K562 (cell line): ENCODE measurements around the gene CACNG8. TPM values are rescaled to one million over a fixed set of nuclear protein-coding genes. Genes with fewer than 3 reads are reported as not detected.
A peak's percentile ranks its signal among the peaks of the same experiment; 100 is the strongest.

Experiments used
- ATAC-seq: fragments of 200-7000 bp; cut with Tn5 transposase; 3 replicates; pipeline ENCODE4 v1.9.1; 2020; ENCODE audit warnings: moderate library complexity
- BruUV-seq: library from RNA; stranded (reverse); fragments of 400-500 nt; replicated peaks from 2 replicates; lab custom pipeline; 2021; lab: Mats Ljungman, UMichigan
- CTCF ChIA-PET: fragments of 300-600 bp; formaldehyde crosslinking; extraction: SDS; loops from one replicate; lab custom pipeline; 2021; ENCODE audit warnings: low intra/inter-chr PET ratio; lab: Yijun Ruan, JAX
- POLR2A ChIA-PET: fragments of 300-600, 350-650 bp; sonication (Branson Sonifier 250); formaldehyde crosslinking; extraction: SDS; loops from one replicate; lab custom pipeline; 2021; ENCODE audit warnings: antibody characterized with exemption, inconsistent platforms; lab: Yijun Ruan, JAX
- DNase-seq, 4 experiments: peaks; one replicate each; pipeline versions ENCODE4 v3.0.0 to v3.0.0-alpha.2; 2011 to 2018; ENCODE audit warnings: low spot score in 3 of 4, mixed read lengths in 3 of 4; ENCODE audit errors: extremely low read depth in 1 of 4
- FAIRE-seq: peaks from 2 replicates; lab custom pipeline; 2011; peaks lifted over from hg19 to GRCh38; lab: Jason Lieb, UNC
- H2AFZ ChIP-seq: 2 replicates; pipeline ENCODE4 v1.6.0; 2011; ENCODE audit warnings: low read depth, low read length, control low read depth, inconsistent platforms
- H3K27ac ChIP-seq: fragments of 200-600 bp; 3 replicates; pipeline ENCODE4 v1.8.0; 2011; ENCODE audit warnings: low read depth, mild to moderate bottlenecking, control low read depth, inconsistent platforms, low read length, moderate library complexity, mixed read lengths; ENCODE audit errors: extremely low read depth
- H3K27me3 ChIP-seq, 2 experiments: fragments of 300-600 bp in 1 of 2; 2 replicates in 1 of 2; 3 replicates in 1 of 2; pipeline versions ENCODE4 v1.6.0 to v1.8.0; 2011; ENCODE audit warnings: inconsistent platforms in 2 of 2, low read length in 2 of 2, mild to moderate bottlenecking in 1 of 2, mixed read lengths in 1 of 2, moderate library complexity in 1 of 2; ENCODE audit not compliant: control insufficient read depth in 2 of 2, insufficient read depth in 2 of 2
- H3K36me3 ChIP-seq: fragments of 300-600 bp; 3 replicates; pipeline ENCODE4 v1.8.0; 2011; ENCODE audit warnings: mild to moderate bottlenecking, low read length, inconsistent platforms; ENCODE audit not compliant: control insufficient read depth, insufficient read depth
- H3K4me1 ChIP-seq, 2 experiments: fragments of 200-600 bp in 1 of 2; replicated peaks in 1 of 2; 2 replicates in 1 of 2; 3 replicates in 1 of 2; pipeline versions ENCODE4 v1.5.1 to v1.8.0; 2011; ENCODE audit warnings: inconsistent platforms in 2 of 2, low read length in 2 of 2, mild to moderate bottlenecking in 1 of 2, mixed read lengths in 1 of 2, moderate library complexity in 1 of 2; ENCODE audit not compliant: control insufficient read depth in 2 of 2, insufficient read depth in 2 of 2
- H3K4me2 ChIP-seq: 2 replicates; pipeline ENCODE4 v1.6.1; 2011; ENCODE audit warnings: low read length, control low read depth, inconsistent platforms, mixed read lengths; ENCODE audit not compliant: insufficient read depth
- H3K4me3 ChIP-seq: fragments of 200-600 bp; sonication (generic), shearing (Covaris generic); 2 replicates; pipeline ENCODE4 v1.5.1; 2016; ENCODE audit warnings: control low read depth, inconsistent platforms
- H3K79me2 ChIP-seq: fragments of 200-600 bp; 3 replicates; pipeline ENCODE4 v1.8.0; 2011; ENCODE audit warnings: low read length, inconsistent platforms; ENCODE audit not compliant: control insufficient read depth, insufficient read depth
- H3K9ac ChIP-seq, 2 experiments: 2 replicates each; pipeline versions ENCODE4 v1.6.0 to v1.6.1; 2011; ENCODE audit warnings: low read depth in 2 of 2, low read length in 2 of 2, control low read depth in 1 of 2, inconsistent platforms in 1 of 2, mild to moderate bottlenecking in 1 of 2, mixed read lengths in 1 of 2; ENCODE audit not compliant: insufficient read depth in 1 of 2
- H3K9me1 ChIP-seq: one replicate; pipeline ENCODE4 v1.6.0; 2011; ENCODE audit warnings: inconsistent platforms, mild to moderate bottlenecking, low read length, moderate library complexity; ENCODE audit not compliant: control insufficient read depth, insufficient read depth
- H3K9me3 ChIP-seq: replicated peaks from 2 replicates; pipeline ENCODE4 v1.5.1; 2011; ENCODE audit warnings: low read depth, low read length, inconsistent platforms; ENCODE audit not compliant: control insufficient read depth, insufficient read depth
- H4K20me1 ChIP-seq: replicated peaks from 2 replicates; pipeline ENCODE4 v1.6.1; 2011; ENCODE audit warnings: low read length, inconsistent platforms, mixed read lengths; ENCODE audit not compliant: control insufficient read depth, insufficient read depth
- HDAC1 ChIP-seq, 2 experiments: fragments of 450-650 bp; IDR thresholded peaks; 2 replicates each; pipeline ENCODE4 v1.6.1; 2016 to 2017; ENCODE audit warnings: inconsistent platforms in 1 of 2, mild to moderate bottlenecking in 1 of 2, moderate library complexity in 1 of 2
- MEF2D ChIP-seq: conservative IDR thresholded peaks from 2 replicates; pipeline ENCODE4 v1.6.1; 2016; ENCODE audit warnings: low read depth, missing genetic modification characterization, missing compliant biosample characterization
- NFIX ChIP-seq: fragments of 250-450 bp; sonication (Bioruptor Pico); IDR thresholded peaks from 2 replicates; pipeline ENCODE4 v1.4.0; 2020; ENCODE audit warnings: low read depth, mild to moderate bottlenecking, moderate library complexity
- PTBP1 ChIP-seq: fragments of 200-400 bp; formaldehyde crosslinking; IDR thresholded peaks from 2 replicates; pipeline ENCODE4 v1.6.1; 2017; ENCODE audit warnings: low read depth, low read length
- RAD21 ChIP-seq, 2 experiments: fragments of 250-450 bp in 1 of 2; fragments of 450-650 bp in 1 of 2; sonication (Bioruptor Pico) in 1 of 2; formaldehyde crosslinking in 1 of 2; IDR thresholded peaks in 1 of 2; conservative IDR thresholded peaks in 1 of 2; 2 replicates each; pipeline versions ENCODE4 v1.4.0 to v1.8.0; 2020 to 2022; ENCODE audit warnings: mild to moderate bottlenecking in 2 of 2, moderate library complexity in 1 of 2
- SMC3 ChIP-seq: conservative IDR thresholded peaks from 2 replicates; pipeline ENCODE4 v1.6.1; 2011; ENCODE audit warnings: low read depth, low read length, improper control_type of control experiment; ENCODE audit not compliant: insufficient read depth
- ZNF282 ChIP-seq: sonication (generic); formaldehyde crosslinking; IDR thresholded peaks from 2 replicates; pipeline ENCODE4 v1.8.1; 2023; ENCODE audit warnings: missing genetic modification reagents
- ZNF75A ChIP-seq: fragments of 450-650 bp; formaldehyde crosslinking; IDR thresholded peaks from 2 replicates; pipeline ENCODE4 v1.4.0; 2020; ENCODE audit warnings: mild to moderate bottlenecking
- WGBS: fragments of 100-300 bp; shearing (Covaris generic); methylation state at CpG from one replicate; pipeline ENCODE4 v1.1.6; 2016; ENCODE audit warnings: low coverage, mixed read lengths; ENCODE audit not compliant: insufficient coverage; ENCODE audit errors: missing lambda C conversion rate; 5-methylcytosine and 5-hydroxymethylcytosine counted together
- in situ Hi-C: fragments of 300-500 bp; cut with MboI; formaldehyde crosslinking; loops from 4 replicates; pipeline ENCODE4 v1.15.0; 2018; ENCODE audit warnings: inconsistent platforms, mixed read lengths
- intact Hi-C: fragments of 100-400 bp; cut with micrococcal nuclease; formaldehyde crosslinking; loops from 2 replicates; pipeline ENCODE4 v1.14.2; 2022
- polyA plus RNA-seq, 8 experiments: library from polyadenylated mRNA; depleted of rRNA in 4 of 8; stranded (reverse) in 5 of 8; unstranded in 3 of 8; fragments of >200 nt; fragmentation: Nextera tagmentation in 2 of 8; fragmentation: Illumina TruSeq in 1 of 8; extraction: Ambion mirVana in 2 of 8; extraction: Trizol in 1 of 8; gene quantifications; 2 replicates each; pipeline versions ENCODE4 v1.2.1 to v1.2.3, GENCODE V29; 2011 to 2014; ENCODE audit warnings: inconsistent platforms in 1 of 8, missing spikeins in 1 of 8
- total RNA-seq, 7 experiments: library from RNA; depleted of rRNA in 6 of 7; stranded (reverse); fragments of >200 nt in 6 of 7; fragmentation: Illumina TruSeq in 2 of 7; extraction: Trizol in 2 of 7; gene quantifications; 2 replicates each; pipeline versions ENCODE4 v1.2.1 to v1.2.3, GENCODE V29; 2011 to 2021; ENCODE audit warnings: low replicate concordance in 1 of 7
- TF ChIP-seq, protein P1 (sequence below), 3 experiments: IDR thresholded peaks in 2 of 3; conservative IDR thresholded peaks in 1 of 3; 2 replicates each; pipeline ENCODE4 v1.5.1; 2011 to 2012; ENCODE audit warnings: low read length in 3 of 3, mild to moderate bottlenecking in 3 of 3, control low read depth in 2 of 3, improper control_type of control experiment in 1 of 3, inconsistent platforms in 1 of 3, low read depth in 1 of 3, mixed read lengths in 1 of 3, moderate library complexity in 1 of 3; ENCODE audit not compliant: insufficient read depth in 2 of 3
- TF ChIP-seq, protein P2 (sequence below), 2 experiments: fragments of 450-650 bp in 1 of 2; IDR thresholded peaks; 2 replicates each; pipeline ENCODE4 v1.6.1; 2011 to 2017; ENCODE audit warnings: low read depth in 2 of 2, antibody characterized with exemption in 1 of 2, borderline replicate concordance in 1 of 2, low read length in 1 of 2, mild to moderate bottlenecking in 1 of 2, mixed read lengths in 1 of 2; ENCODE audit not compliant: control insufficient read depth in 1 of 2

CACNG8 gene
- total and polyA plus RNA-seq, 9 of the 15 experiments (the other 6 are each of a cell fraction or from before 2014, with no cell fraction given) = 0.02 to 0.05 TPM; not detected in 7

DNA sequence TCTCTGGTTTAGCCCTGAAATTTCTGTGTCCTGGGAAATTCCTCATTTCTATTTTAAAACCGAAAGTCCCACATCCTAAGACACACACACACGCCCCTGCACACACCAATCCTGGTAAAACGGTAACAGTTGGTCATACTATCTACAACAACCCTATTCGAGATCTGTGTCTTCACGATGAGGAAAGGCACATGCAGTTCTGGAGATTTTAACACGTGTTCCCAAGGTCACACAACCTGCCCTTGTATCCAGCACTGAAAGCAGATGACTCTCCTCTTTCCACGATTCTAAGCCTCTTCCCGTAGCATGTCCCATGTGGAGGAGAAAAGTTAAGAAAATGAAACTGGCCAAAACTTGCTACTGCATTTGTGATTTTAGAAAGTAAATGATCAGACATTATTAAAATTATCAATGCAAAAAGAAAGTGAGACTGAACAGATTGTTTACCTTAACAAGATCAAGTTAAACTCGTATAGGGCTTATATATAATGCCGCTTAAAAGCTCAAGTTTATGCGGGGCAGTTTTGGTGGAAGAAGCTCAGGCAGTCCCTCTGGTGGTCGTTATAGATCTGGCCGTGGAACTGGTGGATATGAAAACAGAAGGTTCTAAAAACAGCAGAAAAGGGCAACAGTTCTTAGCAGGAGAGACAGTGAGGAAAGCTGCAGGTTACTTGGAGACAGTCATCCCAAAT, 68.3 kb downstream of the CACNG8 start:
- Histone ChIP-seq H3K9me1 (no peaks in the 10 kb centered on the region), H2AFZ (0 out of 2 replicates have a peak overlapping the region, but pooled peaks have one; percentile 39), H3K4me3 (no peak overlapping the region), H3K27me3 (no peaks in the 10 kb centered on the region; a peak in 1 of 5 replicates), H4K20me1 (no peaks in the 10 kb centered on the region), H3K79me2 (no peaks in the 10 kb centered on the region), H3K4me1 (peaks cover 3% of the 10 kb centered on the region in 2 experiments; a peak in 1 of 5 replicates), H3K4me2 (0 out of 2 replicates have a peak overlapping the region, but pooled peaks have one; percentile 29), H3K36me3 (no peaks in the 10 kb centered on the region), H3K27ac (no peak overlapping the region), H3K9ac (no peak overlapping the region), H3K9me3 (no peaks in the 10 kb centered on the region)
- peak; percentile 10 to 40 (median 14) for DNase-seq
- CTCF ChIA-PET = interaction anchor here (0.6 to 2.9 kb wide), 2 partner anchors 189 to 236 kb away, joined by 4 to 18 read pairs; no protein-coding TSS in a partner anchor
- WGBS = 3% methylated on average over 13 of the region's 13 CpGs
- FAIRE-seq = peak; percentile 35
- POLR2A ChIA-PET = interaction anchor here (0.7 kb wide), 1 partner anchor 203 kb away, joined by 3 read pairs; no protein-coding TSS in a partner anchor
- no TSS peak for BruUV-seq
- in situ Hi-C loops = no loop called here
- peak; percentile 66 for ATAC-seq
- no peak for TF ChIP-seq HDAC1 (IDR thresholded peaks at IDR 0.05)
- no peak for TF ChIP-seq ZNF75A (CRISPR knock-in tag)
- TF ChIP-seq, protein P1, sequence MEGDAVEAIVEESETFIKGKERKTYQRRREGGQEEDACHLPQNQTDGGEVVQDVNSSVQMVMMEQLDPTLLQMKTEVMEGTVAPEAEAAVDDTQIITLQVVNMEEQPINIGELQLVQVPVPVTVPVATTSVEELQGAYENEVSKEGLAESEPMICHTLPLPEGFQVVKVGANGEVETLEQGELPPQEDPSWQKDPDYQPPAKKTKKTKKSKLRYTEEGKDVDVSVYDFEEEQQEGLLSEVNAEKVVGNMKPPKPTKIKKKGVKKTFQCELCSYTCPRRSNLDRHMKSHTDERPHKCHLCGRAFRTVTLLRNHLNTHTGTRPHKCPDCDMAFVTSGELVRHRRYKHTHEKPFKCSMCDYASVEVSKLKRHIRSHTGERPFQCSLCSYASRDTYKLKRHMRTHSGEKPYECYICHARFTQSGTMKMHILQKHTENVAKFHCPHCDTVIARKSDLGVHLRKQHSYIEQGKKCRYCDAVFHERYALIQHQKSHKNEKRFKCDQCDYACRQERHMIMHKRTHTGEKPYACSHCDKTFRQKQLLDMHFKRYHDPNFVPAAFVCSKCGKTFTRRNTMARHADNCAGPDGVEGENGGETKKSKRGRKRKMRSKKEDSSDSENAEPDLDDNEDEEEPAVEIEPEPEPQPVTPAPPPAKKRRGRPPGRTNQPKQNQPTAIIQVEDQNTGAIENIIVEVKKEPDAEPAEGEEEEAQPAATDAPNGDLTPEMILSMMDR (IDR thresholded peaks at IDR 0.05 in 2 of 3, conservative IDR thresholded peaks at IDR 0.05 in 1 of 3; ENCODE audit: insufficient read depth in 2 of 3, low read depth in 1 of 3, low read length in 3 of 3) = peak; percentile 46 to 63 (median 59); a peak in 4 of 6 replicates
- TF ChIP-seq, protein P2, sequence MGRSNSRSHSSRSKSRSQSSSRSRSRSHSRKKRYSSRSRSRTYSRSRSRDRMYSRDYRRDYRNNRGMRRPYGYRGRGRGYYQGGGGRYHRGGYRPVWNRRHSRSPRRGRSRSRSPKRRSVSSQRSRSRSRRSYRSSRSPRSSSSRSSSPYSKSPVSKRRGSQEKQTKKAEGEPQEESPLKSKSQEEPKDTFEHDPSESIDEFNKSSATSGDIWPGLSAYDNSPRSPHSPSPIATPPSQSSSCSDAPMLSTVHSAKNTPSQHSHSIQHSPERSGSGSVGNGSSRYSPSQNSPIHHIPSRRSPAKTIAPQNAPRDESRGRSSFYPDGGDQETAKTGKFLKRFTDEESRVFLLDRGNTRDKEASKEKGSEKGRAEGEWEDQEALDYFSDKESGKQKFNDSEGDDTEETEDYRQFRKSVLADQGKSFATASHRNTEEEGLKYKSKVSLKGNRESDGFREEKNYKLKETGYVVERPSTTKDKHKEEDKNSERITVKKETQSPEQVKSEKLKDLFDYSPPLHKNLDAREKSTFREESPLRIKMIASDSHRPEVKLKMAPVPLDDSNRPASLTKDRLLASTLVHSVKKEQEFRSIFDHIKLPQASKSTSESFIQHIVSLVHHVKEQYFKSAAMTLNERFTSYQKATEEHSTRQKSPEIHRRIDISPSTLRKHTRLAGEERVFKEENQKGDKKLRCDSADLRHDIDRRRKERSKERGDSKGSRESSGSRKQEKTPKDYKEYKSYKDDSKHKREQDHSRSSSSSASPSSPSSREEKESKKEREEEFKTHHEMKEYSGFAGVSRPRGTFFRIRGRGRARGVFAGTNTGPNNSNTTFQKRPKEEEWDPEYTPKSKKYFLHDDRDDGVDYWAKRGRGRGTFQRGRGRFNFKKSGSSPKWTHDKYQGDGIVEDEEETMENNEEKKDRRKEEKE (IDR thresholded peaks at IDR 0.05; ENCODE audit: borderline replicate concordance in 1 of 2, control insufficient read depth in 1 of 2, low read depth in 2 of 2, low read length in 1 of 2) = no peak
- peak; percentile 7 to 49; a peak in 2 of 4 replicates for TF ChIP-seq RAD21 (CRISPR knock-in tag; conservative IDR thresholded peaks at IDR 0.05 in 1 of 2, IDR thresholded peaks at IDR 0.05 in 1 of 2)
- no peak for TF ChIP-seq MEF2D (tag)
- no peak for TF ChIP-seq ZNF282 (CRISPR knock-in tag)
- no peak for TF ChIP-seq NFIX
- TF ChIP-seq PTBP1 = no peak
- peak; percentile 37; the same call in 1 of the 2 replicates for TF ChIP-seq SMC3
- intact Hi-C loops = loop anchor here (5.0 kb wide), 1 partner anchor 239 kb away; no protein-coding TSS in a partner anchor
